Fibroblast of mammary gland (primary cell): Measurements from ENCODE around the gene LYRM4.

Source experiments
- DNase-seq: peaks from one replicate; pipeline ENCODE4 v3.0.0-alpha.2; 2010; ENCODE audit warnings: low read depth
- H3K4me3 ChIP-seq: 2 replicates; pipeline ENCODE4 v1.5.1; 2011; ENCODE audit warnings: low read depth, mild to moderate bottlenecking, low read length, moderate library complexity; ENCODE audit not compliant: control insufficient read depth
- CTCF ChIP-seq: conservative IDR thresholded peaks from 2 replicates; pipeline ENCODE4 v1.5.1; 2011; ENCODE audit warnings: low read depth, low read length, inconsistent platforms; ENCODE audit not compliant: control insufficient read depth, insufficient read depth

LYRM4 gene

DNA sequence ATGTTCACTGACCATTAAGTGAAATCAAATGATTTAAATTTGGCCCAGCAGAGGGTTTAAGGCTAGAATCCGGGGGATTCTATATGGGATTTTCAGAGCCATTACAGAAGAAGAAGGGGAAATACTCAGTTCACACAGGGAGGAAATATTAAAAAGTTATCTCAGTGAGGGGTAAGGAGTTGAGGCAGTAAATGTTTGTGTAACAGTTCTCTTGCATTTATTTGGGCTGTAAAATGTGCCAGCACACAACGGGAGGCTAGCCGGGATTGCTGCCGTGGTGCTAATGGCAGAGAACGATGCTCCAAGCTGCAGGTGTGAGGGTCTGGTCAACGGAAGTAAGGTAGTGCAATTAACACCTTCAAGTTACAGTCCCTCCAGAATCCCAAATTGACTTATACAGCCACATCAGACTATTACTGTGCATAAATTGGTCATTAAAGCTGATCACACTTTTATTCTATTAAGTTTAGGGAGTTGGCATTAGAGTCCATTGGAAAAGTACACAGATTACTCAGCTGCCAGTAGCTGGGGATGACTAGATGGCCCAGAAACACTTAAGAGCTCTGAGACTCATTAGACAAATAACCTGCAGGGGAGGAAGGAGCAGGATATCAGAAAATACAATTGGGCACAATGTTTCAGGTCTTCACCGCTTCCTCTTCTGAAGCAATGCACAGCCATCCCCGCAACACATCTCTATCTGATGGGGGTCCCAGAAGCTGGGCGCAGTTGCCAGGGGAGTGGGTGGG lies 144.3 kb downstream of the LYRM4 start:
- no peak overlapping the region for H3K4me3 ChIP-seq
- TF ChIP-seq CTCF, result no peak
- DNase-seq, result no peak

- no peak overlapping the region for H3K4me3 ChIP-seq
- DNase-seq, result peak; percentile 71
- TF ChIP-seq CTCF, result peak; percentile 42
Observed at GRCh38 chr6:5115168-5115567, 145.6 kb downstream of the LYRM4 start.

DNA sequence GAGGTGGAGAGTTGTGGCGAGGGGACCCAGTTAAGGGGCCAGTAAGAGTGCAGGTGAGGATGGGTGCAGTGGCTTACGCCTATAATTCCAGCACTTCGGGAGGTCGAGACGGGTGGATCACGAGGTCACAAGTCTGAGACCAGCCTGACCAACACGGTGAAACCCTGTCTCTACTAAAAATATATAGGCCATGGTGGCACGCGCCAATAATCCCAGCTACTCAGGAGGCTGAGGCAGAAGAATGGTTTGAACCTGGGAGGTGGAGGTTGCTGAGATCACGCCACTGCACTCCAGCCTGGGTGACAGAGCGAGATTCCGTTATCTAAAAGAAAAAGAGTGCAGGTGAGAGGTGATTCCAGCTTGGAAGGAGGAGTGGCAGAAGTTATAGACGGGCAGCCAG lies 147.7 kb downstream of the LYRM4 start:
- no peak for TF ChIP-seq CTCF
- no peak for DNase-seq
- no peak overlapping the region for H3K4me3 ChIP-seq

- peak; percentile 92 for DNase-seq
- no peak overlapping the region for H3K4me3 ChIP-seq
- TF ChIP-seq CTCF, result no peak
Observed at GRCh38 chr6:5112066-5112799, 148.5 kb downstream of the LYRM4 start.

DNA sequence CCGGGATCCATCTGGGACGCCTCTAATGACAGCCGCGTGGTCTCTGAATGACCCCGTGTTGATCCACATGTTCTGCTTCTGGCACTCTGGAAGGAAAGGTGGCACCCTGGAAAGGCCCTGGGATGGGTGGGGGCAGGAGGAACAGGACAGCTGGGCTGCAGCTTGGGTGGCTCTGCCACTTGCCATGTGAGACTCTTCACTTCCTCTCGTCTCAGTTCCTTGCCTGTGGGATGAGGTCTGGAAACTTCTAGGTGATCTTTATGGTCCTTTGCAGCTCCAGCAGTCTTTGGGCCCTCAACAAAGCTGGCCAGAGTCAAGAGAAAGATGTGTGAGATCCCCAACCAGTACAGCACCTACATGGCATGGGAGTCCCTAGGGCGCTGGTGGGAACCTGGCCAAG lies 149.1 kb downstream of the LYRM4 start:
- no peak for DNase-seq
- H3K4me3 ChIP-seq, result no peak overlapping the region
- TF ChIP-seq CTCF, result no peak

DNA sequence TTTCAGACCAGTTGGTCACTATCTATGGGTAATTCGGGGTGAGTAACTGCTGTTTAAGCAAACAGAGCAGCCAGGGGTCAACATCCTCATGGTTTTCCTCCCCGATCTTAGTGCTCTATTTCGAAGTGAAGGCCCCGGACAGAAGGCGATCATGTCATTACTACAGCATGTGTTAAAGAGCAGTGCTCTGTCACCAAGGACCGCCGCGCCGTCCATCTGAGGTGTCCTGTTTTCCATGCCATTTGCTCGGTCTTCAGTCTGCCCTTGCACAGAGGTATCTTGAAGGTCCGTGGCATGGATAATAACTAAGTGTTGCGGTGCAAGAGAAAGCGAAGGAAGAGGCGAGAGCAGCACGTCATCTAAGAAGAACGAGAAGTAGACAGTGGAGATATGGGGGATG lies 150.5 kb downstream of the LYRM4 start:
- H3K4me3 ChIP-seq, result no peak overlapping the region
- no peak for TF ChIP-seq CTCF
- no peak for DNase-seq
